ENCODE data around the gene ZSCAN5C.
"Not testable (repeated sequence)": the region's sequence is repeated elsewhere in the genome, so short reads cannot be mapped to it uniquely, and the experiment has no call there.

ZSCAN5C gene

GRCh38 chr19:56221442-56221841 is 19.4 kb downstream of the ZSCAN5C start:
- not testable (repeated sequence) for H3K4me3 ChIP-seq (ENCODE audit: low read depth, low read length)
- peak; percentile 2 for DNase-seq (ENCODE audit: low read depth)
- TF ChIP-seq, protein P1, sequence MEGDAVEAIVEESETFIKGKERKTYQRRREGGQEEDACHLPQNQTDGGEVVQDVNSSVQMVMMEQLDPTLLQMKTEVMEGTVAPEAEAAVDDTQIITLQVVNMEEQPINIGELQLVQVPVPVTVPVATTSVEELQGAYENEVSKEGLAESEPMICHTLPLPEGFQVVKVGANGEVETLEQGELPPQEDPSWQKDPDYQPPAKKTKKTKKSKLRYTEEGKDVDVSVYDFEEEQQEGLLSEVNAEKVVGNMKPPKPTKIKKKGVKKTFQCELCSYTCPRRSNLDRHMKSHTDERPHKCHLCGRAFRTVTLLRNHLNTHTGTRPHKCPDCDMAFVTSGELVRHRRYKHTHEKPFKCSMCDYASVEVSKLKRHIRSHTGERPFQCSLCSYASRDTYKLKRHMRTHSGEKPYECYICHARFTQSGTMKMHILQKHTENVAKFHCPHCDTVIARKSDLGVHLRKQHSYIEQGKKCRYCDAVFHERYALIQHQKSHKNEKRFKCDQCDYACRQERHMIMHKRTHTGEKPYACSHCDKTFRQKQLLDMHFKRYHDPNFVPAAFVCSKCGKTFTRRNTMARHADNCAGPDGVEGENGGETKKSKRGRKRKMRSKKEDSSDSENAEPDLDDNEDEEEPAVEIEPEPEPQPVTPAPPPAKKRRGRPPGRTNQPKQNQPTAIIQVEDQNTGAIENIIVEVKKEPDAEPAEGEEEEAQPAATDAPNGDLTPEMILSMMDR (IDR thresholded peaks at IDR 0.05; ENCODE audit: low read depth, low read length) = peak; percentile 20

DNA sequence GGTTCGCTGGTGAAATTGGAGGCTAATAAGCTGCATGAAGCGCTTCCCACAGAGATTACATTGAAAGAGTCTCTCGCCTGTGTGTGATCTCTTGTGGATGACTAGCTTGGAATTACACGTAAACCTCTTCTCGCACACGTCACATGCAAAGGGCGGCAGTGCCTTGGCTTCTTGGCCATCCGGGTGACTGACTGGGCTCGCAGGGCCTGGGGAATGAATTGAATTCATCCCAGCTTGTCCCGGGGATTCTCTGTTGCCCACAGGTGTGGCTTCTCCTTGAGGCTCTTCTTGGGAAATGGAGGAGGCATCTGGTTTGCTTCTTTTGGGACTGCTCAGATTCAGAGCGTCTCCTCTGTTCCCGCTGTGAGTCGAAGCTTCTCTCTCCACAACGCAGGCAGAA is 19.8 kb downstream of the ZSCAN5C start:
- TF ChIP-seq, protein P1 (IDR thresholded peaks at IDR 0.05; ENCODE audit: low read depth, low read length) = no peak
- no peak for TF ChIP-seq MYC (IDR thresholded peaks at IDR 0.05; ENCODE audit: low read depth, low read length)
- TF ChIP-seq POLR2A (IDR thresholded peaks at IDR 0.05; ENCODE audit: extremely low read depth, insufficient read length) = no peak
- DNase-seq (ENCODE audit: low read depth) = no peak
- H3K4me3 ChIP-seq (ENCODE audit: low read depth, low read length) = no peak overlapping the region

GRCh38 chr19:56222901-56223300 is 20.8 kb downstream of the ZSCAN5C start:
- H3K4me3 ChIP-seq (ENCODE audit: low read depth, low read length) = no peak overlapping the region
- TF ChIP-seq POLR2A (IDR thresholded peaks at IDR 0.05; ENCODE audit: extremely low read depth, insufficient read length) = no peak
- TF ChIP-seq, protein P1 (IDR thresholded peaks at IDR 0.05; ENCODE audit: low read depth, low read length) = peak; percentile 6
- no peak for TF ChIP-seq MAX (IDR thresholded peaks at IDR 0.05; ENCODE audit: low read depth, low read length)
- no peak for TF ChIP-seq MYC (IDR thresholded peaks at IDR 0.05; ENCODE audit: low read depth, low read length)
- no peak for DNase-seq (ENCODE audit: low read depth)

- TF ChIP-seq POLR2A (IDR thresholded peaks at IDR 0.05; ENCODE audit: extremely low read depth, insufficient read length) (no peak), MAX (IDR thresholded peaks at IDR 0.05; ENCODE audit: low read depth, low read length) (no peak)
- TF ChIP-seq, protein P1 (IDR thresholded peaks at IDR 0.05; ENCODE audit: low read depth, low read length) = no peak
Measured at GRCh38 chr19:56223481-56223880, 21.4 kb downstream of the ZSCAN5C start.

DNA sequence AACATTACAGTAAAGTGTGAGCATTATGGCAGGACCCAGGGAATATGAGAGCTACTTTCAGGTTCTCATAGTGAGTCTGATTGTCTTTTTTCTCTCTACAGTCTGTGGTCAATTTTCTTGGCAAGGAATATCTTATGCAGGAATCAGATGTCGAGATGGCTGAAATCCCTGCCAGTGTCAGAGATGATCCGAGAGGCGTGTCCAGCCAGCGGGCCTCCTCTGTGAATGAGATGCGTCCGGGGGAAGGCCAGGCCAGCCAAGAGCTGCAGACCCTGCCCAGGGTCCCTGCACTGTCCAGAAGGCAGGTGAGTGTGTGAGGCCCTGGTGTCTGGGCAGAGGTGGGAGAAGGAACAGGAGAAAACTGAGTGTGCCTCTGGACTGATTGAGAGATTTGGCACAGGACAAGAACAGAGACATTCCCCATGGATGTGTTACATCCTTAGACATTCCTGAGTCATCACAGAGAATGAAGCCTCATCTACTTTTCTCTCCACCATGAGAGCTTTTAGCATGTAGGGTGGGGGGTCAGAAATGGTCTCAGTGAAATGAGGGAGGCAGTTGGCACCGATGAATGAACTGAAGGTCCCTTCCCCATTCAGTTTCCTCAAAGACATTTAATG is 43.2 kb downstream of the ZSCAN5C start:
- H3K4me3 ChIP-seq (ENCODE audit: low read depth, low read length) = no peak overlapping the region
- no peak for DNase-seq (ENCODE audit: low read depth)
- TF ChIP-seq MAX (IDR thresholded peaks at IDR 0.05; ENCODE audit: low read depth, low read length) (no peak), POLR2A (IDR thresholded peaks at IDR 0.05; ENCODE audit: extremely low read depth, insufficient read length) (no peak), MYC (IDR thresholded peaks at IDR 0.05; ENCODE audit: low read depth, low read length) (no peak)
- TF ChIP-seq, protein P1 (IDR thresholded peaks at IDR 0.05; ENCODE audit: low read depth, low read length) = no peak

More at GRCh38 chr19:56223481-56223880, 21.4 kb downstream of the ZSCAN5C start:
- no peak for DNase-seq (ENCODE audit: low read depth)
- no peak overlapping the region for H3K4me3 ChIP-seq (ENCODE audit: low read depth, low read length)

DNA sequence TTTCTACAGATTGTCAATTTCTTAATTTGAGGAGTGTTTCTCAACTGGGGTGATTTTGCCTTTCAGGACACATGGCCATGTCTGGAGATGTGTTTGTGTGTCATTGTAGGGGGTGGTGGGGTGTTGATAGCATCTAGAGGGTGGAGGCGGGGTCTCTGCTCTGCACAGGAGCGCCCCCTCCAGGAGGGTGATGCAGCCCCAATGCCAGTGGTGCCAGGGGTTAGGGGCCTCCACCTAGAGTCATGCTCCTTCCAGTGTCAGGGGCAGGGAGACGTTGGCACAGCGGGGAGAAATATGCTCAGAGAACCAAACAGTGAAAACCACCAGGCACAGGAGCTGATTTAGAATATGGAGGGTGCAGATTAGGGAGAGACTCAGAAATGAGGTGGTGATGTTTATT is 43.7 kb downstream of the ZSCAN5C start:
- not testable (repeated sequence) for H3K4me3 ChIP-seq (ENCODE audit: low read depth, low read length); DNase-seq (ENCODE audit: low read depth)

GRCh38 chr19:56248736-56249338 is 46.8 kb downstream of the ZSCAN5C start:
- DNase-seq (ENCODE audit: low read depth); H3K4me3 ChIP-seq (ENCODE audit: low read depth, low read length): not testable (repeated sequence)

Measured in NB4 (cell line).